Measurements from ENCODE around the gene SHC3. TPM values are rescaled to one million over a fixed set of nuclear protein-coding genes. Genes with fewer than 3 reads are reported as not detected.

The SHC3 gene
- total and polyA plus RNA-seq, 2 donors from 2014 or later = 0.95 to 1.5 TPM

GRCh38 chr9:88986776-88987175 is 191.8 kb downstream of the SHC3 start:
- no peaks in the 10 kb centered on the region for H3K9me3 ChIP-seq (ENCODE audit: control insufficient read depth in 2 of 3, insufficient read depth in 1 of 3, low read length in 3 of 3)
- no peak overlapping the region for H3K9ac ChIP-seq (ENCODE audit: low read length in 3 of 3)
- TF ChIP-seq CTCF (IDR thresholded peaks at IDR 0.05; ENCODE audit: borderline replicate concordance, extremely low read depth, insufficient read depth) = no peak
- intact Hi-C loops (cut with DNase I) = no loop called here
- H3K36me3 ChIP-seq (ENCODE audit: control insufficient read depth in 2 of 3, insufficient read depth in 3 of 3, low read length in 3 of 3) = no peaks in the 10 kb centered on the region
- FAIRE-seq = no peak
- no peak for DNase-seq
- H3K4me1 ChIP-seq (ENCODE audit: control insufficient read depth in 2 of 3, insufficient read depth in 2 of 3, low read depth in 1 of 3, low read length in 3 of 3) = peaks cover 0 to 8% (median 1%) of the 10 kb centered on the region in 3 donors
- H3K4me3 ChIP-seq (ENCODE audit: low read length in 3 of 3) = no peak overlapping the region
- no peak overlapping the region for H3K27ac ChIP-seq (ENCODE audit: low read depth in 2 of 2, low read length in 2 of 2)
- H3K27me3 ChIP-seq (ENCODE audit: control insufficient read depth, insufficient read depth, low read length) = no peaks in the 10 kb centered on the region

GRCh38 chr9:88985616-88986015 is 193.0 kb downstream of the SHC3 start:
- Histone ChIP-seq H3K27ac (ENCODE audit: low read depth in 2 of 2, low read length in 2 of 2) (no peak overlapping the region), H3K4me1 (ENCODE audit: control insufficient read depth in 2 of 3, insufficient read depth in 2 of 3, low read depth in 1 of 3, low read length in 3 of 3) (peaks cover 0 to 6% (median 0%) of the 10 kb centered on the region in 3 donors), H3K9me3 (ENCODE audit: control insufficient read depth in 2 of 3, insufficient read depth in 1 of 3, low read length in 3 of 3) (no peaks in the 10 kb centered on the region), H3K4me3 (ENCODE audit: low read length in 3 of 3) (no peak overlapping the region), H3K27me3 (ENCODE audit: control insufficient read depth, insufficient read depth, low read length) (no peaks in the 10 kb centered on the region), H3K9ac (ENCODE audit: low read length in 3 of 3) (no peak overlapping the region), H3K36me3 (ENCODE audit: control insufficient read depth in 2 of 3, insufficient read depth in 3 of 3, low read length in 3 of 3) (no peaks in the 10 kb centered on the region)
- DNase-seq (no peak), FAIRE-seq (no peak)
- no peak for TF ChIP-seq CTCF (IDR thresholded peaks at IDR 0.05; ENCODE audit: borderline replicate concordance, extremely low read depth, insufficient read depth)
- intact Hi-C loops (cut with DNase I) = no loop called here

- no peak overlapping the region for H3K4me3 ChIP-seq (ENCODE audit: low read length in 3 of 3)
- TF ChIP-seq CTCF (IDR thresholded peaks at IDR 0.05; ENCODE audit: borderline replicate concordance, extremely low read depth, insufficient read depth) = no peak
- no peak overlapping the region for H3K27ac ChIP-seq (ENCODE audit: low read depth in 2 of 2, low read length in 2 of 2)
- H3K9ac ChIP-seq (ENCODE audit: low read length in 3 of 3) = no peak overlapping the region
- DNase-seq (peak in 1 of 5 donors; percentile 2), FAIRE-seq (no peak)
- intact Hi-C loops (cut with DNase I) = no loop called here
- no peaks in the 10 kb centered on the region for H3K36me3 ChIP-seq (ENCODE audit: control insufficient read depth in 2 of 3, insufficient read depth in 3 of 3, low read length in 3 of 3)
- H3K9me3 ChIP-seq (ENCODE audit: control insufficient read depth in 2 of 3, insufficient read depth in 1 of 3, low read length in 3 of 3) = no peaks in the 10 kb centered on the region
- H3K27me3 ChIP-seq (ENCODE audit: control insufficient read depth, insufficient read depth, low read length) = no peaks in the 10 kb centered on the region
- peaks cover 0 to 3% (median 0%) of the 10 kb centered on the region in 3 donors for H3K4me1 ChIP-seq (ENCODE audit: control insufficient read depth in 2 of 3, insufficient read depth in 2 of 3, low read depth in 1 of 3, low read length in 3 of 3)
These were observed 194.1 kb downstream of the SHC3 start for GRCh38 chr9:88984543-88984883.

- DNase-seq = no peak
- Histone ChIP-seq H3K9ac (ENCODE audit: low read length in 3 of 3) (no peak overlapping the region), H3K4me3 (ENCODE audit: low read length in 3 of 3) (no peak overlapping the region), H3K9me3 (ENCODE audit: control insufficient read depth in 2 of 3, insufficient read depth in 1 of 3, low read length in 3 of 3) (no peaks in the 10 kb centered on the region), H3K36me3 (ENCODE audit: control insufficient read depth in 2 of 3, insufficient read depth in 3 of 3, low read length in 3 of 3) (no peaks in the 10 kb centered on the region), H3K27me3 (ENCODE audit: control insufficient read depth, insufficient read depth, low read length) (no peaks in the 10 kb centered on the region), H3K4me1 (ENCODE audit: control insufficient read depth in 2 of 3, insufficient read depth in 2 of 3, low read depth in 1 of 3, low read length in 3 of 3) (no peaks in the 10 kb centered on the region), H3K27ac (ENCODE audit: low read depth in 2 of 2, low read length in 2 of 2) (no peak overlapping the region)
- no peak for FAIRE-seq
- TF ChIP-seq CTCF (IDR thresholded peaks at IDR 0.05; ENCODE audit: borderline replicate concordance, extremely low read depth, insufficient read depth) = no peak
- intact Hi-C loops (cut with DNase I) = no loop called here
These were observed 194.6 kb downstream of the SHC3 start for GRCh38 chr9:88983865-88984542.

All from kidney (tissue), 14 donors.